Stimulated activated CD8-positive, alpha-beta memory T cell treated with anti-CD3 and anti-CD28 coated beads, Interleukin-4, amount 100 ng/mL, for 1 hour (primary cell): ENCODE results near the gene KANSL1.
A peak's percentile ranks its signal among the peaks of the same experiment; 100 is the strongest.
"Not testable (repeated sequence)": the region's sequence is repeated elsewhere in the genome, so short reads cannot be mapped to it uniquely, and the experiment has no call there.

Experiments
- DNase-seq, 2 donors: peaks; one replicate each; pipeline ENCODE4 v3.0.0-alpha.2; 2020; ENCODE audit warnings: low read depth in 2 of 2, low spot score in 1 of 2

KANSL1 gene

GRCh38 chr17:46025510-46026165 lies 167.6 kb downstream of the KANSL1 start:
- no peak for DNase-seq

GRCh38 chr17:46025060-46025459 lies 168.2 kb downstream of the KANSL1 start:
- no peak for DNase-seq

- DNase-seq, result no peak
Observed at GRCh38 chr17:46024590-46024989, 168.6 kb downstream of the KANSL1 start.

- no peak for DNase-seq
Observed at GRCh38 chr17:46023783-46024388, 169.3 kb downstream of the KANSL1 start.

GRCh38 chr17:46023366-46023765 lies 169.9 kb downstream of the KANSL1 start:
- DNase-seq, result not testable (repeated sequence)

GRCh38 chr17:46020998-46021397 lies 172.2 kb downstream of the KANSL1 start:
- DNase-seq, result no peak

- peak; percentile 23 to 33 for DNase-seq
Observed at GRCh38 chr17:46020023-46020761, 173.0 kb downstream of the KANSL1 start.

- DNase-seq, result not testable (repeated sequence)
Observed at GRCh38 chr17:46019408-46019925, 173.8 kb downstream of the KANSL1 start.

- DNase-seq, result no peak
Observed at GRCh38 chr17:46013502-46014165, 179.6 kb downstream of the KANSL1 start.

GRCh38 chr17:46013127-46013501 lies 180.1 kb downstream of the KANSL1 start:
- DNase-seq, result no peak

GRCh38 chr17:46012506-46013079 lies 180.6 kb downstream of the KANSL1 start:
- no peak for DNase-seq

- no peak for DNase-seq
Observed at GRCh38 chr17:46011711-46012505, 181.3 kb downstream of the KANSL1 start.

GRCh38 chr17:46010597-46011186 lies 182.5 kb downstream of the KANSL1 start:
- no peak for DNase-seq

GRCh38 chr17:46009681-46010596 lies 183.3 kb downstream of the KANSL1 start:
- no peak for DNase-seq

- no peak for DNase-seq
Observed at GRCh38 chr17:46008591-46008990, 184.6 kb downstream of the KANSL1 start.

GRCh38 chr17:46007461-46007965 lies 185.7 kb downstream of the KANSL1 start:
- no peak for DNase-seq

GRCh38 chr17:46006082-46006481 lies 187.1 kb downstream of the KANSL1 start:
- DNase-seq, result not testable (repeated sequence)

GRCh38 chr17:46003907-46004748 lies 189.1 kb downstream of the KANSL1 start:
- no peak for DNase-seq
